IPS-20b (cell line): Measurements from ENCODE around the gene AMOTL2.

Source experiments
- H3K27ac ChIP-seq: one replicate; pipeline ENCODE4 v1.5.1; 2013; ENCODE audit warnings: low read length
- H3K27me3 ChIP-seq: 2 replicates; pipeline ENCODE4 v1.6.1; 2013; ENCODE audit warnings: mild to moderate bottlenecking, low read length, inconsistent platforms; ENCODE audit not compliant: insufficient read depth
- H3K36me3 ChIP-seq: 2 replicates; pipeline ENCODE4 v1.6.1; 2013; ENCODE audit warnings: low read depth, mild to moderate bottlenecking, inconsistent platforms, low read length, moderate library complexity; ENCODE audit not compliant: insufficient read depth
- H3K4me1 ChIP-seq: 2 replicates; pipeline ENCODE4 v1.6.1; 2013; ENCODE audit warnings: mild to moderate bottlenecking, control low read depth, inconsistent platforms, low read length, moderate library complexity; ENCODE audit not compliant: insufficient read depth
- H3K4me3 ChIP-seq: 2 replicates; pipeline ENCODE4 v1.5.1; 2013; ENCODE audit warnings: mild to moderate bottlenecking, low read length, inconsistent platforms
- H3K9ac ChIP-seq: 2 replicates; pipeline ENCODE4 v1.6.1; 2013; ENCODE audit warnings: low read depth, mild to moderate bottlenecking, inconsistent platforms, low read length, moderate library complexity
- H3K9me3 ChIP-seq: 2 replicates; pipeline ENCODE4 v1.6.1; 2013; ENCODE audit warnings: mild to moderate bottlenecking, low read depth, low read length, inconsistent platforms; ENCODE audit not compliant: insufficient read depth

The AMOTL2 gene

DNA sequence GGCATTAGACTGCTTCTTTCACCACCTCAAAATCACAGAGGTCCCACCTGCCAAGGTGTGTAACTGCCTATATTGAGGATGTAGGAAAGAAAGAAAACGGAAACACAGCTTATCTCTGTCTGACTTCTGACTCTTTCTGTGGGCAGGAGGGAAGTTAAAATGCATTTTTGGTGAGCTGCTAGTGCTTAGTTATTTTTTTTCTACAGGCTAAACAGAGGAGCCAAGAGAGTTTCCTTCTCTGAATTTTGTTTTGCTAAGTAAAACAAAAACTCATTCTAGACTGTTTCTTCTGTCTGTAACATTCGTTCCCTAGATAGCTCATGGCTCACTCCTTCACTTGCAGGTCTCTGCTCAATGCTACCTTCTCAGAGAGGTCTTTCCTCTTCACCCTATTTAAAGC lies 18.8 kb upstream of the AMOTL2 start:
- Histone ChIP-seq H3K4me1 (no peaks in the 10 kb centered on the region), H3K4me3 (no peak overlapping the region), H3K27ac (no peak overlapping the region), H3K36me3 (no peaks in the 10 kb centered on the region), H3K9ac (no peak overlapping the region), H3K27me3 (0 out of 2 replicates have a peak, but pooled peaks cover 4% of the 10 kb centered on the region), H3K9me3 (no peaks in the 10 kb centered on the region)

- H3K9ac ChIP-seq, result no peak overlapping the region
- 0 out of 2 replicates have a peak, but pooled peaks cover 4% of the 10 kb centered on the region for H3K27me3 ChIP-seq
- no peaks in the 10 kb centered on the region for H3K36me3 ChIP-seq
- H3K9me3 ChIP-seq, result no peaks in the 10 kb centered on the region
- H3K27ac ChIP-seq, result no peak overlapping the region
- H3K4me1 ChIP-seq, result no peaks in the 10 kb centered on the region
- no peak overlapping the region for H3K4me3 ChIP-seq
Measured at GRCh38 chr3:134392336-134392983, 18.2 kb upstream of the AMOTL2 start.

DNA sequence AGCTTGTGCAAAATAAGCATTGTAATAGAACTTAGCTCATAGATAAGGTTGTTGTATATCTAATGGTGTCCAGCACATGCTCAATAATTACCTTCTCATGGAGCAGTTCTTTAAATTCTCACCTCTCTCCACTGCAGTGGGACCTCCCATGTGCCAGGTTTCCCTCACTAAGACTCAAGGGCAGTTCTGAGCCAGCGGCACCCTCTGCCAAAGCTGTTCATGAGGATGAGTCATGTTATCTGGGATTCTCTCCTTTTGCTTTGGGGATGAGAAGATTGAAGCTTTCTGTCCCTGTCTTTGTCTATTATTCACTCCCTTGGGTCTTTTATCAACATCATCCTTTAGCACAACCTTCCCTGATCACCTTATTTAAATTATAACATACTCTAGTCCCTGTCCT lies 15.6 kb upstream of the AMOTL2 start:
- Histone ChIP-seq H3K9me3 (no peaks in the 10 kb centered on the region), H3K9ac (no peak overlapping the region), H3K36me3 (no peaks in the 10 kb centered on the region), H3K27ac (no peak overlapping the region), H3K27me3 (no peaks in the 10 kb centered on the region), H3K4me3 (no peak overlapping the region), H3K4me1 (peaks cover 3% of the 10 kb centered on the region; the same call in 1 of the 2 replicates)

GRCh38 chr3:134388788-134389485 lies 14.7 kb upstream of the AMOTL2 start:
- Histone ChIP-seq H3K27ac (no peak overlapping the region), H3K4me3 (no peak overlapping the region), H3K36me3 (no peaks in the 10 kb centered on the region)

GRCh38 chr3:134388292-134388691 lies 14.0 kb upstream of the AMOTL2 start:
- peaks cover 3% of the 10 kb centered on the region; the same call in 1 of the 2 replicates for H3K4me1 ChIP-seq
- no peaks in the 10 kb centered on the region for H3K27me3 ChIP-seq
- no peak overlapping the region for H3K4me3 ChIP-seq
- H3K9ac ChIP-seq, result no peak overlapping the region
- H3K36me3 ChIP-seq, result no peaks in the 10 kb centered on the region
- H3K9me3 ChIP-seq, result no peaks in the 10 kb centered on the region
- no peak overlapping the region for H3K27ac ChIP-seq

More at GRCh38 chr3:134388788-134389485, 14.7 kb upstream of the AMOTL2 start:
- Histone ChIP-seq H3K4me1 (peaks cover 3% of the 10 kb centered on the region; the same call in 1 of the 2 replicates), H3K9me3 (no peaks in the 10 kb centered on the region), H3K9ac (no peak overlapping the region), H3K27me3 (no peaks in the 10 kb centered on the region)

- Histone ChIP-seq H3K36me3 (no peaks in the 10 kb centered on the region), H3K27me3 (0 out of 2 replicates have a peak, but pooled peaks cover under 1% of the 10 kb centered on the region), H3K4me1 (peaks cover 3% of the 10 kb centered on the region; the same call in 1 of the 2 replicates), H3K27ac (no peak overlapping the region), H3K4me3 (no peak overlapping the region), H3K9me3 (no peaks in the 10 kb centered on the region), H3K9ac (no peak overlapping the region)
Measured at GRCh38 chr3:134387293-134387692, 13.0 kb upstream of the AMOTL2 start.

GRCh38 chr3:134384963-134385362 lies 10.7 kb upstream of the AMOTL2 start:
- Histone ChIP-seq H3K27ac (no peak overlapping the region), H3K9ac (no peak overlapping the region), H3K9me3 (no peaks in the 10 kb centered on the region), H3K4me3 (no peak overlapping the region), H3K36me3 (no peaks in the 10 kb centered on the region), H3K27me3 (peaks cover 5% of the 10 kb centered on the region; the same call in 1 of the 2 replicates), H3K4me1 (peaks cover 11% of the 10 kb centered on the region; the same call in 1 of the 2 replicates)

DNA sequence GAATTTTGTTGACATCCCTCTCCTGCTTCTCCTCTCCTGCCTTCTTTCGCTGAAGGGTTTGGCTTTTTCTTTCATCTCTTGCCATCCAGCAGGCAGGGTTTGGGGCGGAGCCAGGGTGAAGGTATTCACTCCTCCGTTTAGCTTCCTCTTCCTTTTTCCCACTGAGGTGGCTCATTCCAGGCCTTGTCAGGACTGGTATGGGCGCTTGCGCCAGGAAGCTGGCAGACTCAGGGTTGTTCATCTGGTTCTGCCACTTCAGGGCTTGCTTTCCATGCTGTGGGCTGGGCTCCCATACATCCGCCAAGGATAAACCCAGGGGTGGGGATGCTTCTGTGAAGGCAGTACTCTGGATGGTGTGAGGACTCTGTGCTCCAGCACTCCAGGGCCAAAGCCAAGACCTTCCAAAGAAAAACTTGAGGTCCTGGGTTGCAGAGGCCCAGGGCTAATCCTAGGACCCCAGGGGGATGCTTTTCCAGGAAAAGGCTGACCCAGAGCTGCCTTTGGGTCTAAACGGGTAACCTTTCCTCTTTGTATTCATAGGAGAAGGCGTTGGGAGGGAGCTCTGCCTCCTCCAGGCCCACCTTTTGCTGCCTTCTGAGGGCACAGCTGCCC lies 7.7 kb upstream of the AMOTL2 start:
- Histone ChIP-seq H3K9me3 (no peaks in the 10 kb centered on the region), H3K36me3 (no peaks in the 10 kb centered on the region), H3K9ac (no peak overlapping the region), H3K27ac (no peak overlapping the region), H3K4me3 (no peak overlapping the region), H3K4me1 (peaks cover 16% of the 10 kb centered on the region; the same call in 1 of the 2 replicates), H3K27me3 (peaks cover 19% of the 10 kb centered on the region)

DNA sequence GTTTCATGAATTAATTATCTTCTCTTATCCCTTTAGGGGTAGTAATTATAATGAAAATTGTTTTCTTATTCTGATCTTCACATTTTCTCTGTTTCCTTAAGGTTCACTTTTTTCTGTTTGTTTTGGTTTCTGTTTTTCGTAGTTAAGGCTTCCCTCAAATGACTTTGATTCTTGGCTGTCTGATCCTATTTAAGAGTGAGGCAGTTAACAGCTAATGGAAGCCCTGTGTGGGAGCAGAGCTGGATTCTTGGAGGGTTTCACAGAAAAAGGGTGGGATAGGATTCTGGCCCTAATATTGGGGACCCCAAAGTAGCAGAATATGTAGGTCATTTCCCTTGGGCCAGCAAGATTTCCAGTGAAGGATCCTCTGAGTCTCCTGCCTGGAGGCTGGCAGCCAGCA lies 6.8 kb upstream of the AMOTL2 start:
- Histone ChIP-seq H3K9me3 (no peaks in the 10 kb centered on the region), H3K4me3 (no peak overlapping the region), H3K9ac (no peak overlapping the region), H3K36me3 (no peaks in the 10 kb centered on the region), H3K27me3 (peaks cover 27% of the 10 kb centered on the region), H3K27ac (no peak overlapping the region), H3K4me1 (peaks cover 18% of the 10 kb centered on the region)

GRCh38 chr3:134380249-134380648 lies 6.0 kb upstream of the AMOTL2 start:
- no peak overlapping the region for H3K4me3 ChIP-seq
- no peaks in the 10 kb centered on the region for H3K9me3 ChIP-seq
- H3K4me1 ChIP-seq, result peaks cover 25% of the 10 kb centered on the region
- H3K27me3 ChIP-seq, result peaks cover 35% of the 10 kb centered on the region
- H3K36me3 ChIP-seq, result no peaks in the 10 kb centered on the region
- no peak overlapping the region for H3K9ac ChIP-seq
- no peak overlapping the region for H3K27ac ChIP-seq

GRCh38 chr3:134378818-134379217 lies 4.6 kb upstream of the AMOTL2 start:
- H3K9ac ChIP-seq, result no peak overlapping the region
- no peak overlapping the region for H3K27ac ChIP-seq
- H3K36me3 ChIP-seq, result no peaks in the 10 kb centered on the region
- H3K27me3 ChIP-seq, result peaks cover 39% of the 10 kb centered on the region
- peaks cover 26% of the 10 kb centered on the region for H3K4me1 ChIP-seq
- no peak overlapping the region for H3K4me3 ChIP-seq
- no peaks in the 10 kb centered on the region for H3K9me3 ChIP-seq
